ENCODE results near the gene NUFIP2. TPM values are rescaled to one million over a fixed set of nuclear protein-coding genes. Genes with fewer than 3 reads are reported as not detected.
"Not testable (repeated sequence)": the region's sequence is repeated elsewhere in the genome, so short reads cannot be mapped to it uniquely, and the experiment has no call there.

NUFIP2 gene
- total RNA-seq: 10 to 100 TPM; 32.1 to 58.3 (median 39.6) TPM
- 10 to 100 TPM in 1 of 2 donors, 1 to 10 TPM in 1; 7.1 to 11.5 TPM for polyA plus RNA-seq
- long read RNA-seq, donor 1, full-length matches to known transcripts: 2 of 22 reads
- long read RNA-seq, donor 1, partial matches to known transcripts: 0 of 22 reads
- long read RNA-seq, donor 1, other reads (novel, unspliced or antisense): 20 of 22 reads
- long read RNA-seq, donor 2, full-length matches to known transcripts: 1 of 19 reads
- long read RNA-seq, donor 2, partial matches to known transcripts: 1 of 19 reads
- long read RNA-seq, donor 2, other reads (novel, unspliced or antisense): 17 of 19 reads
- long read RNA-seq, donor 3, full-length matches to known transcripts: 3 of 68 reads
- long read RNA-seq, donor 3, partial matches to known transcripts: 3 of 68 reads
- long read RNA-seq, donor 3, other reads (novel, unspliced or antisense): 62 of 68 reads

- intact Hi-C loops (cut with DNase I): loop anchor here in 5 of 10 donors (2.0 to 5.0 kb wide), 4 partner anchors 37 to 147 kb away; no protein-coding TSS in a partner anchor
- 0 to 1% methylated on average over 31 of the region's 31 CpGs for WGBS, 2 donors
- H3K9me3 ChIP-seq: no peaks in the 10 kb centered on the region
- peaks cover 15 to 42% (median 35%) of the 10 kb centered on the region in 9 donors for H3K4me1 ChIP-seq
- peak within 1 kb of the TSS; percentile 90 to 100 (median 99) for H3K27ac ChIP-seq
- H3K4me3 ChIP-seq: peak within 1 kb of the TSS; percentile 73 to 99 (median 95)
- DNase-seq: peak; percentile 99
- no peaks in the 10 kb centered on the region for H3K27me3 ChIP-seq
- ATAC-seq: peak; percentile 94 to 98 (median 97)
- H3K36me3 ChIP-seq: peaks cover 0 to 13% (median 0%) of the 10 kb centered on the region in 9 donors
- TF ChIP-seq CTCF (IDR thresholded peaks at IDR 0.05): peak in 3 of 9 donors; percentile 27 to 45 (median 28)
Measured at GRCh38 chr17:29293890-29294579, at the start of gene NUFIP2. TSS of gene NUFIP2 (minus strand) at chr17:29294148. CDS start at chr17:29294059, 89 bp downstream.

GRCh38 chr17:29342158-29342765, 48.3 kb upstream of the NUFIP2 start:
- DNase-seq (no peak), ATAC-seq (no peak)
- Histone ChIP-seq H3K4me1 (peaks cover 0 to 8% (median 0%) of the 10 kb centered on the region in 9 donors), H3K9me3 (no peaks in the 10 kb centered on the region), H3K4me3 (no peak overlapping the region), H3K36me3 (no peaks in the 10 kb centered on the region), H3K27me3 (peaks cover 0 to 9% (median 0%) of the 10 kb centered on the region in 7 donors), H3K27ac (no peak overlapping the region)
- TF ChIP-seq CTCF (IDR thresholded peaks at IDR 0.05): no peak
- 77 to 84% methylated on average over 11 of the region's 11 CpGs for WGBS, 2 donors
- intact Hi-C loops (cut with DNase I): no loop called here

GRCh38 chr17:29341726-29342125, 47.8 kb upstream of the NUFIP2 start:
- no peaks in the 10 kb centered on the region for H3K36me3 ChIP-seq

GRCh38 chr17:29339016-29339415, 45.1 kb upstream of the NUFIP2 start:
- H3K36me3 ChIP-seq; H3K4me1 ChIP-seq; H3K4me3 ChIP-seq; intact Hi-C loops (cut with DNase I); ATAC-seq; H3K27me3 ChIP-seq; DNase-seq; H3K27ac ChIP-seq; H3K9me3 ChIP-seq: not testable (repeated sequence)
- WGBS, 2 donors: 72 to 74% methylated on average over 9 of the region's 9 CpGs

More at GRCh38 chr17:29341726-29342125, 47.8 kb upstream of the NUFIP2 start:
- DNase-seq (no peak), ATAC-seq (no peak)
- no peak for TF ChIP-seq CTCF (IDR thresholded peaks at IDR 0.05)
- no peak overlapping the region for H3K4me3 ChIP-seq
- H3K9me3 ChIP-seq: no peaks in the 10 kb centered on the region
- WGBS, 2 donors: 93 to 98% methylated on average over 2 of the region's 2 CpGs
- intact Hi-C loops (cut with DNase I): no loop called here
- no peak overlapping the region for H3K27ac ChIP-seq
- H3K27me3 ChIP-seq: peaks cover 0 to 9% (median 0%) of the 10 kb centered on the region in 7 donors
- peaks cover 0 to 8% (median 0%) of the 10 kb centered on the region in 9 donors for H3K4me1 ChIP-seq

Data from heart right ventricle (tissue), 16 donors.